K562 (cell line): Measurements from ENCODE around the gene PIANP. TPM values are rescaled to one million over a fixed set of nuclear protein-coding genes. Genes with fewer than 3 reads are reported as not detected.

ENCODE experiments used
- ATF7 ChIP-seq: fragments of 450-650 bp; IDR thresholded peaks from 2 replicates; pipeline ENCODE4 v1.7.1; 2014; ENCODE audit warnings: mild to moderate bottlenecking, moderate library complexity
- DPF2 ChIP-seq: fragments of 450-650 bp; IDR thresholded peaks from 2 replicates; pipeline ENCODE4 v1.6.1; 2016
- ETS2 ChIP-seq: IDR thresholded peaks from 2 replicates; pipeline ENCODE4 v1.6.1; 2016; ENCODE audit warnings: borderline replicate concordance, missing genetic modification characterization, mild to moderate bottlenecking, moderate library complexity, missing compliant biosample characterization; ENCODE audit not compliant: poor library complexity, severe bottlenecking
- GTF2E2 ChIP-seq: fragments of 200-800 bp; sonication (Bioruptor generic); IDR thresholded peaks from 2 replicates; pipeline ENCODE4 v1.6.1; 2016; ENCODE audit warnings: missing genetic modification characterization, missing compliant biosample characterization
- MLLT1 ChIP-seq, 2 experiments: fragments of 450-650 bp; IDR thresholded peaks; 2 replicates each; pipeline ENCODE4 v1.6.1; 2016
- PCBP1 ChIP-seq: fragments of 200-400 bp; formaldehyde crosslinking; IDR thresholded peaks from 2 replicates; pipeline ENCODE4 v1.6.1; 2018; ENCODE audit warnings: mild to moderate bottlenecking, low read depth, low read length; ENCODE audit not compliant: poor library complexity, severe bottlenecking
- YBX1 ChIP-seq: fragments of 450-650 bp; IDR thresholded peaks from 2 replicates; pipeline ENCODE4 v1.7.1; 2016; ENCODE audit warnings: mild to moderate bottlenecking
- ZBTB11 ChIP-seq, 3 experiments: fragments of 200-800 bp in 1 of 3; fragments of 250-450 bp in 1 of 3; fragments of 450-650 bp in 1 of 3; sonication (Bioruptor Pico) in 1 of 3; sonication (Bioruptor generic) in 1 of 3; formaldehyde crosslinking in 1 of 3; IDR thresholded peaks; 2 replicates each; pipeline versions ENCODE4 v1.6.1 to v1.8.0; 2016 to 2022; ENCODE audit warnings: mild to moderate bottlenecking in 2 of 3, missing genetic modification characterization in 2 of 3, missing compliant biosample characterization in 1 of 3, moderate library complexity in 1 of 3
- ZFP91 ChIP-seq: sonication (generic); formaldehyde crosslinking; IDR thresholded peaks from 2 replicates; pipeline ENCODE4 v1.8.0; 2022; ENCODE audit warnings: mild to moderate bottlenecking, missing genetic modification reagents
- polyA plus RNA-seq, 8 experiments: library from polyadenylated mRNA; depleted of rRNA in 4 of 8; stranded (reverse) in 5 of 8; unstranded in 3 of 8; fragments of >200 nt; fragmentation: Nextera tagmentation in 2 of 8; fragmentation: Illumina TruSeq in 1 of 8; extraction: Ambion mirVana in 2 of 8; extraction: Trizol in 1 of 8; gene quantifications; 2 replicates each; pipeline versions ENCODE4 v1.2.1 to v1.2.3, GENCODE V29; 2011 to 2014; ENCODE audit warnings: inconsistent platforms in 1 of 8, missing spikeins in 1 of 8
- total RNA-seq, 7 experiments: library from RNA; depleted of rRNA in 6 of 7; stranded (reverse); fragments of >200 nt in 6 of 7; fragmentation: Illumina TruSeq in 2 of 7; extraction: Trizol in 2 of 7; gene quantifications; 2 replicates each; pipeline versions ENCODE4 v1.2.1 to v1.2.3, GENCODE V29; 2011 to 2021; ENCODE audit warnings: low replicate concordance in 1 of 7
- TF ChIP-seq, protein P1 (sequence below): fragments of 450-650 bp; formaldehyde crosslinking; IDR thresholded peaks from 2 replicates; pipeline ENCODE4 v1.4.0; 2020; ENCODE audit warnings: mild to moderate bottlenecking, moderate library complexity
- TF ChIP-seq, protein P2 (sequence below): fragments of 200-400 bp; formaldehyde crosslinking; IDR thresholded peaks from 2 replicates; pipeline ENCODE4 v1.6.1; 2017; ENCODE audit warnings: mild to moderate bottlenecking, low read depth, low read length, moderate library complexity
- TF ChIP-seq, protein P3 (sequence below): fragments of 450-650 bp; IDR thresholded peaks from 2 replicates; pipeline ENCODE4 v1.6.1; 2016

Gene PIANP
- total and polyA plus RNA-seq, 9 of the 15 experiments (the other 6 are each of a cell fraction or from before 2014, with no cell fraction given): 0.07 TPM; not detected in 8

DNA sequence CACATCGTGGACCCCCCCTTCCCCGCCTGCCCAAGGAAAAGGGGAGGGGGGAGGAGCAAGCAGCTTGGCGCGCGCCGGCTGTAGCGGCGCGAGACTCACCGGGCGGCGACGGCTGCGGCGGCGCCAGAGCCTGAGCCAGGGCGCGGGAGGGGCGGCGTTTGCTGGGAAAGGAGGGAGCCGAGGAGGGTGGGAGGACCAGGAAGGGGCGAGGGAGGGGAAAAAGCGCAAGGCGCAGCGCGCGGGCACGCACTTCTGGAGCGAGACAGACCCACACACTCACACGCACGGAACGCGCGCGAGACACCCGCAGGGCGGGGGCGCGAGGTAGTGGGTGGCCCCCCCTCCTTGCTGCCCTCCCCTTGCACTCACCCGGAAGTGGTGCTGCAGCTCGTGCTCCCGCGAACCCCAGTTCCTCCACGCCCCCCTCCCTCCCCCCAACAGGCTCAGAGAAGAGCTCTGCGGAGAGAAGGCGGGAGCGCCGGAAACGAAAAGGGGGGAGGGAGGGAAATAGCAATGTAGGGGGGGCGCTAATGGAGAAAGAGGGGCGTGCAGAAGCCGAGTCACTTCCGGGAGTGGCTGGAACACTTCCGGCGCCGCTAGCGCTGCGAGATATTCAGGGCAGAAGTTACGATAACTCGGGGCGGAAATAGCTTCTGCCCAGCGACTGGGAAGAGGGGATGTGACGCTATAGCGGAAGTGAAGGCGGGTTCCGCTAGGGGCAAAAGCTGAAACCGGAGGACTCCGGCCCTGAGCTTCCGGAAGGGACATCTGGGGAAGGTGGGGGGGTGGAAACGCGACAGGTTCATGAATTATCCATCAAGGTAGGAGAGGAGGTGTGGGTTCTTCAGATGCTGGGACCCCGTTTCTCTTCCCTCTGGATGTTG lies 11.4 kb downstream of the PIANP start, which contains the start of gene ZNF384 (continued):
- TF ChIP-seq, protein P1, sequence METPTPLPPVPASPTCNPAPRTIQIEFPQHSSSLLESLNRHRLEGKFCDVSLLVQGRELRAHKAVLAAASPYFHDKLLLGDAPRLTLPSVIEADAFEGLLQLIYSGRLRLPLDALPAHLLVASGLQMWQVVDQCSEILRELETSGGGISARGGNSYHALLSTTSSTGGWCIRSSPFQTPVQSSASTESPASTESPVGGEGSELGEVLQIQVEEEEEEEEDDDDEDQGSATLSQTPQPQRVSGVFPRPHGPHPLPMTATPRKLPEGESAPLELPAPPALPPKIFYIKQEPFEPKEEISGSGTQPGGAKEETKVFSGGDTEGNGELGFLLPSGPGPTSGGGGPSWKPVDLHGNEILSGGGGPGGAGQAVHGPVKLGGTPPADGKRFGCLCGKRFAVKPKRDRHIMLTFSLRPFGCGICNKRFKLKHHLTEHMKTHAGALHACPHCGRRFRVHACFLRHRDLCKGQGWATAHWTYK (CRISPR knock-in tag): no peak
- TF ChIP-seq ZBTB11 (CRISPR knock-in tag; IDR thresholded peaks at IDR 0.05) (peak; percentile 84 to 99 (median 96)), ATF7 (peak; percentile 84), YBX1 (no peak), MLLT1 (IDR thresholded peaks at IDR 0.05) (no peak), ZFP91 (no peak), DPF2 (no peak), GTF2E2 (peak; percentile 68; the same call in 1 of the 2 replicates), PCBP1 (peak; percentile 97), ETS2 (tag) (no peak)
- TF ChIP-seq, protein P2, sequence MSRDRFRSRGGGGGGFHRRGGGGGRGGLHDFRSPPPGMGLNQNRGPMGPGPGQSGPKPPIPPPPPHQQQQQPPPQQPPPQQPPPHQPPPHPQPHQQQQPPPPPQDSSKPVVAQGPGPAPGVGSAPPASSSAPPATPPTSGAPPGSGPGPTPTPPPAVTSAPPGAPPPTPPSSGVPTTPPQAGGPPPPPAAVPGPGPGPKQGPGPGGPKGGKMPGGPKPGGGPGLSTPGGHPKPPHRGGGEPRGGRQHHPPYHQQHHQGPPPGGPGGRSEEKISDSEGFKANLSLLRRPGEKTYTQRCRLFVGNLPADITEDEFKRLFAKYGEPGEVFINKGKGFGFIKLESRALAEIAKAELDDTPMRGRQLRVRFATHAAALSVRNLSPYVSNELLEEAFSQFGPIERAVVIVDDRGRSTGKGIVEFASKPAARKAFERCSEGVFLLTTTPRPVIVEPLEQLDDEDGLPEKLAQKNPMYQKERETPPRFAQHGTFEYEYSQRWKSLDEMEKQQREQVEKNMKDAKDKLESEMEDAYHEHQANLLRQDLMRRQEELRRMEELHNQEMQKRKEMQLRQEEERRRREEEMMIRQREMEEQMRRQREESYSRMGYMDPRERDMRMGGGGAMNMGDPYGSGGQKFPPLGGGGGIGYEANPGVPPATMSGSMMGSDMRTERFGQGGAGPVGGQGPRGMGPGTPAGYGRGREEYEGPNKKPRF: no peak
- TF ChIP-seq, protein P3, sequence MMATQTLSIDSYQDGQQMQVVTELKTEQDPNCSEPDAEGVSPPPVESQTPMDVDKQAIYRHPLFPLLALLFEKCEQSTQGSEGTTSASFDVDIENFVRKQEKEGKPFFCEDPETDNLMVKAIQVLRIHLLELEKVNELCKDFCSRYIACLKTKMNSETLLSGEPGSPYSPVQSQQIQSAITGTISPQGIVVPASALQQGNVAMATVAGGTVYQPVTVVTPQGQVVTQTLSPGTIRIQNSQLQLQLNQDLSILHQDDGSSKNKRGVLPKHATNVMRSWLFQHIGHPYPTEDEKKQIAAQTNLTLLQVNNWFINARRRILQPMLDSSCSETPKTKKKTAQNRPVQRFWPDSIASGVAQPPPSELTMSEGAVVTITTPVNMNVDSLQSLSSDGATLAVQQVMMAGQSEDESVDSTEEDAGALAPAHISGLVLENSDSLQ: peak; percentile 80
